GM12874 (cell line): ENCODE measurements around the gene PIK3C3.

Source experiments
- TF ChIP-seq, protein P1 (sequence below): IDR thresholded peaks from 2 replicates; pipeline ENCODE4 v1.5.1; 2011; ENCODE audit warnings: low read depth, mild to moderate bottlenecking, control low read depth, low read length, moderate library complexity; ENCODE audit not compliant: insufficient read depth

Gene PIK3C3

DNA sequence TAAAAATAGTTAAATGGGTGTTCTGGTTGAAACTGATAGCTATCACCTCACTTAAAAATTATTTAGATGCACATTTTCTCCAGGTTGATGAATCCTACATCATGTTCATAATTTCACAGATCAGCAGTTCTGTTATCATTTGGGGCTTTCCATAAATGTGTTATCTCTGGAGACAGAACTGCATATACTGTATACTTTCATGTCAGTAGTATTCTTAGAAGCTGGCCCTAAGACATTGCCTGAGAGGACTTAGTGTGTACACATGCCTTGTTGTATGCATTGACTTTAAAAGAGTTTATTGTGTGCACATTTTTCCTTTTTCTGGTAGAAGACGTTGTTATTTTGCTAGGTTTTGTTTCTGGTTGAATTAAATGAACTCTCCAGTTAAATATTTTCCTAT lies 41.0 kb downstream of the PIK3C3 start:
- TF ChIP-seq, protein P1, sequence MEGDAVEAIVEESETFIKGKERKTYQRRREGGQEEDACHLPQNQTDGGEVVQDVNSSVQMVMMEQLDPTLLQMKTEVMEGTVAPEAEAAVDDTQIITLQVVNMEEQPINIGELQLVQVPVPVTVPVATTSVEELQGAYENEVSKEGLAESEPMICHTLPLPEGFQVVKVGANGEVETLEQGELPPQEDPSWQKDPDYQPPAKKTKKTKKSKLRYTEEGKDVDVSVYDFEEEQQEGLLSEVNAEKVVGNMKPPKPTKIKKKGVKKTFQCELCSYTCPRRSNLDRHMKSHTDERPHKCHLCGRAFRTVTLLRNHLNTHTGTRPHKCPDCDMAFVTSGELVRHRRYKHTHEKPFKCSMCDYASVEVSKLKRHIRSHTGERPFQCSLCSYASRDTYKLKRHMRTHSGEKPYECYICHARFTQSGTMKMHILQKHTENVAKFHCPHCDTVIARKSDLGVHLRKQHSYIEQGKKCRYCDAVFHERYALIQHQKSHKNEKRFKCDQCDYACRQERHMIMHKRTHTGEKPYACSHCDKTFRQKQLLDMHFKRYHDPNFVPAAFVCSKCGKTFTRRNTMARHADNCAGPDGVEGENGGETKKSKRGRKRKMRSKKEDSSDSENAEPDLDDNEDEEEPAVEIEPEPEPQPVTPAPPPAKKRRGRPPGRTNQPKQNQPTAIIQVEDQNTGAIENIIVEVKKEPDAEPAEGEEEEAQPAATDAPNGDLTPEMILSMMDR, result no peak

DNA sequence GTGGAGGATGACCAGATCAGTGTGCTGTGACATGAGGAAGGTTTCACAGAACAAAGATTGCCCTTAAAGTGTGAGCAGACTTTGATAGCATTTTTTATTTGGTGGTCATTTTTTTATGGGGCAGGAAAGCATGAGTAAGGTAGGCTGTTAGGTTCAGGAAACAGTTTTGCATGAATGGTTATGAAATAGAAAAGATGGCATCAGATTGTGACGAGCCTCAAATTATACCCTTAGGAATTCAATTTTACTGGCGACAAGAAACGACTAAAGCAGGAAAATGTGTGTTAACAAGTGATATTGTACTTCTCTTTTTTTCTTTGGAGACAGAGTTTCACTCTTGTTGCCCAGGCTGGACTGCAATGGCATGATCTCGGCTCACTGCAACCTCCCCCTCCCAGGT lies 44.7 kb downstream of the PIK3C3 start:
- TF ChIP-seq, protein P1, result no peak

DNA sequence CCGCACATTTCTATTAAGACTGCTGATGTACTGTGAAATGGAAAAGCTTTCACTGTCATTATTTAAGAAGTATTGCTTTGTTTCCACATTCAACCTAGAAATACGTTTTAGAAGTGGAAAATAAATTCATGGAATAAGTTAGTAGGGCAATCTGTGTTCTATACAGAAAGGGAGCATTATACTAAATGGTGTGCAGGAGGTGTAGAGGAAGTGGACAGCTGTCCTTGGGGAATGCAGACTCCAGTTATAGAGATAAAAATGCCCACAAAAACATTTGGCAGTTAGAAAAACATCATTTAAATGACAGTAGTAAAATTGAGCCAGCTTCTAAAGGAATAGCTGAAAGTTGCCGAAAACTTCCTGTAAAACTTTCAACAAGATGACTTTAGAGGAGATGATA lies 46.8 kb downstream of the PIK3C3 start:
- TF ChIP-seq, protein P1, result no peak

DNA sequence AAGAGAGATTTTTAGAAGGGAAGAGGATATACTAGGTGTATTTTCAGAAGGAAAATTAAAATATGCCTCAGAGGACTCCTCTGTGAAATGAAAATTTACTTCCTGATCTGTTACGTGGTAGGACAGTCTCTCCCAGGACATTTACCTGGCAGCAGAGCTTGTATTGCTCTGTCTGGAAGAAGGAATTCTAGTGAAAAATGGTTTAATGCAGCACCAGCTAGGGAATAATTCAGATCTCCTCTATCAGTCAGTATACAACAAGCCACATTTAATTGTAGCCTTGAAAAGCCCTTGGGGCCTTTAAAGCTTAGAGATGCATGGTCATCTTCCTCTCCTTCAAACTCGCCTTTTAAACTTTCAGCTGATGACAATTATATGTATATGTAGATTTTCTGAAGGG lies 49.6 kb downstream of the PIK3C3 start:
- TF ChIP-seq, protein P1, result no peak

DNA sequence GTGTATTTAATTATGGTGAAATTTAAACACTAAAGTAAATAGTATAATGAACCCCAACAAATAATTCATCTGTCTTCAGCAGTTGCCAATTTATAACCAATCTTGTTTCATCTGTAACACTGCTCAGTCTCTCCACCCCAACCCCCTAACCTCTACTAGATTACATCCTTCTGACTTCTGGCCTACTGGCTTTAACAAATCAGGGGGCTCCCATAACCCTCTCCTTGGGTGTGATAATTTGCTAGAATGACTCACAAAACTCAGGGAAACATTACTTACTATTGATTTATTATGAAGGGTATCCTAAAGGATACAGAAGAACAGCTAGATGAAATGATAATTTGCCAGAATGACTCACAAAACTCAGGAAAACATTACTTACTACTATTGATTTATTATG lies 50.7 kb downstream of the PIK3C3 start:
- TF ChIP-seq, protein P1, result no peak

DNA sequence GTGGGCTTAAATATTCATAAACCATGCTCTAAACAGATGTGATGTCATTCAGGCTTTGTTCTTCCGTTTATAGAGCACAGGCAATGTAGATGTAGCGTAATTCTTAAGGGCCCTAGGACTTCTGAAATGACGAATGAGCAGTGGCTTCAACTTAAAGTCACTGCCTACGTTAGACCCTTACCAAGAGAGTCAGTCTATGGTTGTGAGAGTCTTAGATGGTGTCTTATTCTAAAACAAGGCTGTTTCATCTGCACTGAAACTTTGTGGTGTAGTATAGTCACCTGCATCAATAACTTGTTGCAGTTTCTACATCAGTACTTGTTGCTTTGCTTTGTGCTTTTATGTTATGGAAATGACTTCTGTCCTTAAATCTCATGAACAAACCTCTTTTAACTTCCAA lies 56.0 kb downstream of the PIK3C3 start:
- TF ChIP-seq, protein P1, result no peak

DNA sequence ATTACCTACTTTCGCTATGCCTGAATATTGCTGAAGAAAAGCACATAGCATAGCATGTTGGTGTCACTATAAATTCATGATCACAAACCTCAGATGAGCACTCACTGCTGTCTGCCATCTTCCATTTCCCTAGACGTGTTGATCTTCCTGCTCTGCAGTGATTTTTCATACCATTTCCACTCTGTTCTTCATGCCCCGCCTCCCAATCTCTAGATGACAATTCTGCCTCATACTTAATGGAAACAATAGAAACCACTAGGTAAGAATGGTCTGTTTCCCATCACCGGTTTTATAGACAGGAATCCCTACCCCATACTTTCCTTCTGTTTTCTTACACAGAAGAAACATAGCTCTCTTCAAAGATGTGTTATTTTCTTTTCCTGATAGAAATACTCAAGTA lies 63.8 kb downstream of the PIK3C3 start:
- TF ChIP-seq, protein P1, result no peak

DNA sequence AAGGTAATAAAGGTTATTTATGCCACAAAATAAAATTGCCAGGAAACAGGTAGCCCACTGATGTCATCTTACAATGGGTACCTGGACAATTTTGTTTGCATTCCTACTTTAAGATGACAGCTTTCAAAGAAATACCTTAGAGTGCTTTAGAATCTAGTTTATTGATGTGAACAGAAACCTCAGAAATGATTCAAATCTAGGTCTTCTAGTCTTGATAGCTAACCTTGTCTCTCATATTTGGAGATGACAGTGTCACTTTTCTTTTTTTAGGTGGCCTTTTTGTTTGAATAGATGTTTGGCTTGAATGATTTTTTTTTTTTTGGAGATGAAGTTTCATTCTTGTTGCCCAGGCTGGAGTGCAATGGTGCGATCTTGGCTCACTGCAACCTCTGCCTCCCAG lies 69.1 kb downstream of the PIK3C3 start:
- TF ChIP-seq, protein P1, result no peak
